A549 treated with RU486 at 1 μM for 4 hours (cell line): ENCODE data around the gene EMILIN3. TPM values are rescaled to one million over a fixed set of nuclear protein-coding genes. Genes with fewer than 3 reads are reported as not detected.

Experiments used
- total RNA-seq: library from RNA; stranded (reverse); fragments of 200-300 nt; extraction: Qiagen RNA extraction; gene quantifications from 5 replicates; pipeline ENCODE4 v1.2.3, GENCODE V29; 2022; ENCODE audit warnings: low read depth

EMILIN3 gene, protein sequence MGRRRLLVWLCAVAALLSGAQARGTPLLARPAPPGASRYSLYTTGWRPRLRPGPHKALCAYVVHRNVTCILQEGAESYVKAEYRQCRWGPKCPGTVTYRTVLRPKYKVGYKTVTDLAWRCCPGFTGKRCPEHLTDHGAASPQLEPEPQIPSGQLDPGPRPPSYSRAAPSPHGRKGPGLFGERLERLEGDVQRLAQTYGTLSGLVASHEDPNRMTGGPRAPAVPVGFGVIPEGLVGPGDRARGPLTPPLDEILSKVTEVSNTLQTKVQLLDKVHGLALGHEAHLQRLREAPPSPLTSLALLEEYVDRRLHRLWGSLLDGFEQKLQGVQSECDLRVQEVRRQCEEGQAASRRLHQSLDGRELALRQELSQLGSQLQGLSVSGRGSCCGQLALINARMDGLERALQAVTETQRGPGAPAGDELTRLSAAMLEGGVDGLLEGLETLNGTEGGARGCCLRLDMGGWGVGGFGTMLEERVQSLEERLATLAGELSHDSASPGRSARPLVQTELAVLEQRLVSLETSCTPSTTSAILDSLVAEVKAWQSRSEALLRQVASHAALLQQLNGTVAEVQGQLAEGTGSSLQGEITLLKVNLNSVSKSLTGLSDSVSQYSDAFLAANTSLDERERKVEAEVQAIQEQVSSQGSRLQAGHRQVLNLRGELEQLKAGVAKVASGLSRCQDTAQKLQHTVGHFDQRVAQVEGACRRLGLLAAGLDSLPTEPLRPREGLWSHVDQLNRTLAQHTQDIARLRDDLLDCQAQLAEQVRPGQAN
- total RNA-seq = 0.25 to 0.49 TPM (median 0.40 TPM) in 5 replicates

GRCh38 chr20:41366546-41367392 lies at the start of gene EMILIN3:
Gene EMILIN3, minus strand, starts transcription at chr20:41366818. Its CDS starts 184 bp downstream, at chr20:41366634.

DNA sequence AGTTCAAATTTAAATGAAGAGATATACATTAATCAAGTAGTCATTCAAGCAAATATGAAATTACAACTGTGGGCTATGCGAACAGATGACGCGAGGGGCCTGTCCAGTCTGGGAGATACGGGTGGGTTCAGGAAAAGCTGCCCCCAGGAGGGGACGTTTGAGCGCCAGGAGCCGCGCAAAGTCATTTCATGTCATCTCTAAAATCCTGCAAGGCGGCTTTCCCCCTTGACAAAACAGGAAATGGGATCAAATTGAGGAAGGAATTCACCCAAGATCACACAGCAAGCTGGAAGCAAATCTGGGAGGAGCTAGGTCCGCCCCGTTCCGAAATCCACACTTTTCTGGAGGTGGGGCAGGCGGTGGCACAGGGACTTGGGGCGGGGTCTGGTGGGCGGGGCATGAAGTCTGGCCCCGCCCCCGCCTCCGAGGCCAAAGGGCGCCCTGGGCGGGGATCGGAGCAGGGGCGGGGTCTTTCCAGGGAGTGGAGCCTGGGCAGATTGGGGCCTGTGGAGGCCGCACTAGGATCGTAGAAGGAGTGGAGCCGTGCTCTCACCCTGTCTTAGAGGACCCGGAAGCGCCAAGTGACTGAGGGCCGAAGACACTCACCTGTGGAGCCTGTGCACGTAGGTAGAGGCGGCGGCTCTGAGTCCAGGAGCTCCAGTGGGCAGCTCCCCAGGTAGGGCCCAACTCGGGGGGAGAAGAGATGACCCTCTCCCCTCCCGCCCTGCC lies 26.1 kb downstream of the EMILIN3 start, which contains the start of gene LPIN3:
Gene LPIN3, plus strand, starts transcription at position 495 of the 729 bp plus-strand sequence. CDS start 4,983 bp downstream, outside the sequence.

DNA sequence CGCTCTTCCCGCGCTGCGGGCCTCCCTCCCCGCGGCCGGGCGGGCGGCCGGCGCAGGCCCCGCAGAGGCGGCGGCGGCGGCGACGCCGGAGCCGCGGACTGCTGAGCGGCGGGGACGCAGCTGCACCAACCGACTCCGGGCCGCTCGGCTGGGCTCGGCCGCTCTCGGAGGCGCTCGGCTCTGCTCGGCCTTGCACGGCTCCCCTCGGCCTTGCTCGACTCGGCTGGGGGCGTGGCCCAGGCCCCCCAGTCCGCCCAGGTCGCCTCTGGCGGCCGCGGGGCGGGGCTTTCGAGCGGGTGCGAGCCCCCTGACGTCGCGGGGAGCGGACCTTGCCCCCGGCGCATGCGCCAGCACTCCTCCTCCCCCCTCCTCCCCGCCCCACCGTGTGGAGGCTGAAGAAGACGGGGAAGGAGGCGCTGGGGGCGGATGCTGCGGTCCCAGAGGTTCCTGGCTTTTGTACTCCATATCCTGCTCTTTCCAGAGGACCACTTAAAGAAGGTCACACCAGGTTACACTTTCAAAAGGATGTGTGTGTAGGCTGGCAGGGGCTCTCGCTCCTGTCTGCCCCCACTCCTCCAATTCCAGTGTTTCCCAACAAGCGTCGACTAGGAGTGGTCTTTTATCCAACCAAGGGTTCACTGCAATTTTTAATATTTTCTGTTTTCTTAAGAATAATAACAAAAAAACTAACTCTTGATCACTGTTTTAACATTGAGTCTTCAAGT lies 48.9 kb downstream of the EMILIN3 start, which contains the start of gene ZHX3:
Gene ZHX3, minus strand, starts transcription at position 186 of the 725 bp plus-strand sequence. CDS start 112,815 bp downstream, outside the sequence.

Other genes with a start within 250 kb of the EMILIN3 start
- gene PLCG1, start 229.3 kb downstream of the EMILIN3 start, total RNA-seq = 24.5 to 48.9 TPM (median 37.0 TPM) in 5 replicates
- gene ZHX3, start 49.1 kb downstream of the EMILIN3 start, total RNA-seq = 4.0 to 7.2 TPM (median 5.5 TPM) in 5 replicates
- gene LPIN3, start 26.0 kb downstream of the EMILIN3 start, total RNA-seq = 7.5 to 12.1 TPM (median 8.4 TPM) in 5 replicates